CD4-positive, CD25-positive, alpha-beta regulatory T cell (primary cell): ENCODE measurements around the gene PLA2G1B. TPM values are rescaled to one million over a fixed set of nuclear protein-coding genes. Genes with fewer than 3 reads are reported as not detected.

Experiments used
- ATAC-seq, 2 donors: fragments of 150-1000 bp; cut with Tn5 transposase; one replicate each; pipeline ENCODE4 v1.10.0; 2021; ENCODE audit warnings: low read depth in 2 of 2, moderate number of reproducible peaks in 2 of 2, moderate library complexity in 1 of 2
- DNase-seq, 3 donors: peaks; one replicate each; pipeline versions ENCODE4 v3.0.0 to v3.0.0-alpha.2; 2012 to 2022; ENCODE audit warnings: mixed read lengths in 1 of 3
- H3K27ac ChIP-seq: one replicate; pipeline ENCODE4 v1.7.0; 2013; ENCODE audit warnings: mild to moderate bottlenecking, low read length; ENCODE audit not compliant: insufficient read depth, poor library complexity, severe bottlenecking
- H3K27me3 ChIP-seq: one replicate; pipeline ENCODE4 v1.7.0; 2013; ENCODE audit warnings: low read length; ENCODE audit not compliant: control insufficient read depth, insufficient read depth
- H3K36me3 ChIP-seq: one replicate; pipeline ENCODE4 v1.7.0; 2013; ENCODE audit warnings: mild to moderate bottlenecking, low read length, moderate library complexity; ENCODE audit not compliant: control insufficient read depth, insufficient read depth
- H3K4me1 ChIP-seq: 2 replicates; pipeline ENCODE4 v1.7.0; 2013; ENCODE audit warnings: mild to moderate bottlenecking, low read length; ENCODE audit not compliant: insufficient read depth, control insufficient read depth, poor library complexity, severe bottlenecking
- H3K4me3 ChIP-seq: one replicate; pipeline ENCODE4 v1.7.0; 2013; ENCODE audit warnings: low read depth, mild to moderate bottlenecking, low read length, moderate library complexity
- H3K9me3 ChIP-seq, 2 experiments: 1 replicate in 1 of 2; 2 replicates in 1 of 2; pipeline ENCODE4 v1.7.0; 2013; ENCODE audit warnings: low read length in 2 of 2, mild to moderate bottlenecking in 1 of 2, moderate library complexity in 1 of 2; ENCODE audit not compliant: control insufficient read depth in 2 of 2
- H3K27ac Mint-ChIP-seq, 3 donors: one replicate each; pipeline ENCODE4 v1.8.0; 2020 to 2022; ENCODE audit warnings: mild to moderate bottlenecking in 3 of 3, mixed read lengths in 3 of 3, moderate library complexity in 2 of 3
- H3K27me3 Mint-ChIP-seq: one replicate; pipeline ENCODE4 v1.8.0; 2022; ENCODE audit warnings: mild to moderate bottlenecking, mixed read lengths
- H3K36me3 Mint-ChIP-seq: one replicate; pipeline ENCODE4 v1.8.0; 2020; ENCODE audit warnings: mixed read lengths
- H3K4me1 Mint-ChIP-seq, 4 donors: one replicate each; pipeline ENCODE4 v1.8.0; 2020 to 2022; ENCODE audit warnings: mixed read lengths in 4 of 4, mild to moderate bottlenecking in 1 of 4
- H3K4me3 Mint-ChIP-seq, 4 donors: one replicate each; pipeline ENCODE4 v1.8.0; 2020 to 2022; ENCODE audit warnings: mild to moderate bottlenecking in 4 of 4, mixed read lengths in 4 of 4, moderate library complexity in 3 of 4
- H3K9me3 Mint-ChIP-seq, 7 donors: one replicate each; pipeline ENCODE4 v1.8.0; 2020 to 2022; ENCODE audit warnings: mixed read lengths in 7 of 7, mild to moderate bottlenecking in 3 of 7, moderate library complexity in 2 of 7
- polyA plus RNA-seq, 4 donors: library from polyadenylated mRNA; unstranded; fragments of 300-500 nt; fragmentation: Illumina TruSeq; gene quantifications; one replicate each; pipeline ENCODE4 v1.2.3, GENCODE V29; 2021
- total RNA-seq: library from RNA; stranded (reverse); gene quantifications from one replicate; pipeline ENCODE4 v1.2.3, GENCODE V29; 2022

The PLA2G1B gene
- total and polyA plus RNA-seq, 5 donors from 2014 or later = 0.44 TPM; not detected in 4

DNA sequence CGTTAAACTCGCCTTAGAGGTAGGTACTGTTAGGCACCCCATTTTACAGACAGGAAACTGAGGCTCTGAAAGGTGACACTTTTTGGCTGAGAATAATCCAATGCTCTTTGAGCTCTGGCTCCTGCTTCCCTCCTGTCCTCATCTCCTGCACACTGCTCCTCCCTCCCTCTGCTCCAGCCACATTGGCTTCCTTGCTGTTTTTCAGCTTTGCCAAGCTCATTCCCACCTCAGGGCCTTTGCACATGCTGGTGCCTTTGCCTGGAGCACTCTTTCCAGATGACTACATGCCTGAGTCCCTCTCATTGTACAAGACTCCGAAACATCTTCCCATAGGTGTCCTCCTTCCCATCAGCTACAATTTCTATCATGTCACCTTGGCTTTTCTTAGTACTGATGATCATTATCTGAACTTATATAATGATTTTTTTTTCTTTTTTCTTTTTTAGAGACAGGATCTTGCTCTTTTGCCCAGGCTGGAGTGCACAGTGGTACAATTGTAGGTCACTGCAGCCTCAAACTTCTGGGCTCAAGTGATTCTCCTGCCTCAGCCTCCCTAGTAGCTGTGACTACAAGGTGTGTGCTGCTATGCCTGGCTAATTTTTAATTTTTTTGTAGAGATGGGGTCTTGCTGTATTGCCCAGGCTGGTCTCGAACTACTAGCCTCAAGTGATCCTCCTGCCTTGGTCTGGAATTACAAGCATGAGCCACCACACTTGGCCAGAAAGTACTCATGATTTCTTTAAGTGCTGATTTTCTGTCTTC, 26.2 kb upstream of the PLA2G1B start:
- DNase-seq (no peak), ATAC-seq (no peak)
- Histone ChIP-seq H3K4me3 (no peak overlapping the region), H3K36me3 (no peaks in the 10 kb centered on the region), H3K9me3 (no peaks in the 10 kb centered on the region), H3K27ac (no peak overlapping the region), H3K4me1 (no peaks in the 10 kb centered on the region), H3K27me3 (peaks cover 4% of the 10 kb centered on the region)
- Mint-ChIP-seq H3K36me3 (no peaks in the 10 kb centered on the region), H3K27me3 (peaks cover 34% of the 10 kb centered on the region), H3K9me3 (peaks cover 0 to 3% (median 0%) of the 10 kb centered on the region in 7 donors), H3K27ac (no peak overlapping the region), H3K4me3 (peak overlapping the region in 1 of 4 donors; percentile 27), H3K4me1 (peaks cover 0 to 4% (median 0%) of the 10 kb centered on the region in 4 donors)

DNA sequence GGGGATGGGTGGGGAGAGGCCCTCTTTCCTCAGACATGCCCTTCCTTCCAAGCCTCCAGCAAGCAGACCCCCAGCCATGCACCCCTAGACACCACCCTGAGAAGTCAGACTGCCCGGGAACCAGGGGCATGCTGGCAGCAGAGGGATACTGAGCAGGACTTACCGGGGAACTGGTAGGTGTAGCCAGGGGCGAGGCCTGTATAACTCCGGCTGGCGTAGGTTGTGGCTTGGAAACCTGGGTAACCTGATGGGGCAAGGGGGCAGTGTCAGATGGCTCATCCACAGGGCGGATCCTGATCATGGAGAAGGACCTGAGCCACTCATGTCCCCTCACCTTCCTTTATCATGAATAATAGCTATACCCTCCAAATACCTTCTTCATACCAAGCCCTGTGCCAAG, 25.6 kb upstream of the PLA2G1B start:
- Mint-ChIP-seq H3K36me3 (no peaks in the 10 kb centered on the region), H3K4me1 (peaks cover 0 to 4% (median 0%) of the 10 kb centered on the region in 4 donors), H3K4me3 (no peak overlapping the region), H3K9me3 (peaks cover 0 to 3% (median 0%) of the 10 kb centered on the region in 7 donors), H3K27ac (no peak overlapping the region), H3K27me3 (peaks cover 31% of the 10 kb centered on the region)
- Histone ChIP-seq H3K4me1 (no peaks in the 10 kb centered on the region), H3K27ac (no peak overlapping the region), H3K4me3 (no peak overlapping the region), H3K36me3 (no peaks in the 10 kb centered on the region), H3K27me3 (peaks cover 3% of the 10 kb centered on the region), H3K9me3 (no peaks in the 10 kb centered on the region)
- ATAC-seq (no peak), DNase-seq (no peak)

DNA sequence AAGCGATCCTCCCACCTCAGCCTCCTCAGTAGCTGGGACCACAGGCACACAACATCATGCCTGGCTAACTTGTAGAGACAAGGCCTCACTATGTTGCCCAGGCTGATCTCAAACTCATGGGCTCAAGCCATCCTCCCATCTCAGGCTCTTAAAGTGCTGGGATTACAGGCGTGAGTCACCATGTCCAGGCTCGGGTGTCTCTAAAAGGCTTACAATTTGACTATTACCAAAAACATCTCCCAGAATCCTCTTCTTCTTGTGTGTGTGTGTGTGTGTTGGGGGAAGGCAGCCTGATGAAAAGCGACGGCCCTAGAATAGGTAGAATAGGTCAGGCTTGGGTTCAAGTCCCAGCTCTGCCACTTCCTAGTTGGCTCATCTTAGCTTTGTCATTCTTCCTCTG, 24.5 kb upstream of the PLA2G1B start:
- ATAC-seq (no peak), DNase-seq (no peak)
- Histone ChIP-seq H3K9me3 (no peaks in the 10 kb centered on the region), H3K4me1 (no peaks in the 10 kb centered on the region), H3K36me3 (no peaks in the 10 kb centered on the region), H3K27me3 (no peaks in the 10 kb centered on the region), H3K4me3 (no peak overlapping the region), H3K27ac (no peak overlapping the region)
- H3K27ac Mint-ChIP-seq = no peak overlapping the region
- H3K36me3 Mint-ChIP-seq = no peaks in the 10 kb centered on the region
- H3K27me3 Mint-ChIP-seq = peaks cover 27% of the 10 kb centered on the region
- H3K9me3 Mint-ChIP-seq = peaks cover 0 to 3% (median 0%) of the 10 kb centered on the region in 7 donors
- no peak overlapping the region for H3K4me3 Mint-ChIP-seq
- H3K4me1 Mint-ChIP-seq = peaks cover 0 to 4% (median 0%) of the 10 kb centered on the region in 4 donors

DNA sequence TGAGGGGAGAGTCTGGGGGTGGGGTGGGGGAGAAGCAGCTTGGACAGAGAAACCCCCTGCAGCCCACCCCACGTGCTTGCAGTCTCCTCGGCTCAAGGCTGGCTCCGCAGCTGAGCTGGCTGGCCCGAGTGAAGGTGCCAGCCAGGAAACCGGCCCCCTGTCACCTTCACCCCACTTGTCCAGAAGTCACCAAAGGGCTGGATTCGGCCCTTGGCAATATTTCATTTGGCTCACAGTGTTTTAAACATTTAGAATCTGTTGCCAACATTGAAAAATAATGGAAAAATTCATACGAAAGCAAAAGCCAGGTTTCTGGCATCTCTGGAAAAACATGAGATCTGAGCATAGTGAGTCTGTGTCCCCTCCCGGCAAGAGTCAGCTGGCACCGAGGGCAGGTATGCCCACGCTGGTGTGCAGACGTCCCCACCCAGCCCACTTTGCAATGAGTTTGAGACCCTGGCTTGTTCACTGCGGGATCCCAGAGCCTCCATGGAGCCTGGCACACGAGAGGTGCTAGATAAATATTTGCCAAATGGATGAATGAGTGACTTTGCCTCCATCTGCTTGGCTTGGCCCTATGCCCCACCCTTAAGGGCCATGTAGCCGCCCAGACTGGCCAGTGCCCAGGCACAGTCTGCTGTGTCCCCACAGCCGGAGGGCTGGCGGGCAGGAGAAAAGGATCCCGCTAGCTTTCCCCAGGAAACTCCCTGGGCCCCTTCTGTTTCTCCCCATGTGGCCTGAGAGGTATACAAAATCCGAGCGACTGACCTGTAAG, 23.2 kb upstream of the PLA2G1B start:
- Histone ChIP-seq H3K4me1 (no peaks in the 10 kb centered on the region), H3K36me3 (no peaks in the 10 kb centered on the region), H3K27me3 (no peaks in the 10 kb centered on the region), H3K9me3 (no peaks in the 10 kb centered on the region), H3K27ac (no peak overlapping the region), H3K4me3 (no peak overlapping the region)
- H3K4me3 Mint-ChIP-seq = no peak overlapping the region
- H3K4me1 Mint-ChIP-seq = no peaks in the 10 kb centered on the region
- H3K27ac Mint-ChIP-seq = no peak overlapping the region
- H3K36me3 Mint-ChIP-seq = no peaks in the 10 kb centered on the region
- H3K9me3 Mint-ChIP-seq = peaks cover 0 to 3% (median 0%) of the 10 kb centered on the region in 7 donors
- ATAC-seq (no peak), DNase-seq (no peak)
- H3K27me3 Mint-ChIP-seq = peaks cover 30% of the 10 kb centered on the region

DNA sequence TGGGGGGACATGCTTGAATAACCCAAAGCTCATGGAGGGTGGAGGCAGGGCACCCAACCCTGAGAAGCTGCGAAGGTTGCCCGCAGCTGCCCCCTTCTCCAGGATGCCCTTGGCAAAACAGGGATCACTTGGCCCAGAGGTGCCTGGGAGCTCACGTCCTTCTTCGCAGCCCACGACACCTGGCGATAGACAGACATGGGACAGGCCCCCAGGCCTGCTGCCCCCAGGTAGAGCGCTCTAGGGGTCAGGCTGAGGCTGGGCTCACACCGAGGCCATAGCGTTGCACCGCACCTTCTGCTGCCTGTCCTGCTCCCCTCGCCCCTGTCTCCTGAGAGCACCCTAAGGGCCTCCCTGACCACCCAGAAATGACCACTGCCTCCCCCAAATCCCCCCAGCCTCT, 20.2 kb upstream of the PLA2G1B start:
- no peaks in the 10 kb centered on the region for H3K27me3 ChIP-seq
- Mint-ChIP-seq H3K4me3 (no peak overlapping the region), H3K27ac (no peak overlapping the region), H3K36me3 (no peaks in the 10 kb centered on the region), H3K9me3 (peaks cover 0 to 2% (median 0%) of the 10 kb centered on the region in 7 donors), H3K4me1 (no peaks in the 10 kb centered on the region), H3K27me3 (peaks cover 24% of the 10 kb centered on the region)
- DNase-seq (no peak), ATAC-seq (no peak)
- H3K9me3 ChIP-seq = no peaks in the 10 kb centered on the region
- no peak overlapping the region for H3K27ac ChIP-seq
- H3K4me3 ChIP-seq = no peak overlapping the region
- no peaks in the 10 kb centered on the region for H3K36me3 ChIP-seq
- H3K4me1 ChIP-seq = no peaks in the 10 kb centered on the region

DNA sequence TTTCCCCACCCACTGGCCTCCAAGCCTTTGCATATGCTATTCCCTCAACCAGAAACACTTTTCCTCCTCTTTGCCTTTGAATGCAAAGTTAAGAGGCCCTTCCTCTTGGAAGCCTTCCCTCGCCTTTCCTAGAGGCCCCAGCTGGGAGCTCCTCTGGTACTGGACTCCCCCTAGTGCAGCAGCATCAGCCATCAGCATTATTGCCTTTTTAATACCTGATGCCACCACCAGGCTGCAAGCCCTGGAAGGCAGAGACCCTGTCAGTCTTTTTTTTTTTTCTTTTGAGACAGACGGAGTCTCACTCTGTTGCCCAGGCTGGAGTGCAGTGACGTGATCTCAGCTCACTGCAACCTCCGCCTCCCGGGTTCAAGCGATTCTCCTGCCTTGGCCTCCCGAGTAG, 19.1 kb upstream of the PLA2G1B start:
- H3K4me1 ChIP-seq = no peaks in the 10 kb centered on the region
- H3K36me3 Mint-ChIP-seq = no peaks in the 10 kb centered on the region
- DNase-seq (no peak), ATAC-seq (no peak)
- H3K9me3 Mint-ChIP-seq = peaks cover 0 to 1% (median 0%) of the 10 kb centered on the region in 7 donors
- H3K36me3 ChIP-seq = no peaks in the 10 kb centered on the region
- peaks cover 24% of the 10 kb centered on the region for H3K27me3 Mint-ChIP-seq
- no peak overlapping the region for H3K27ac ChIP-seq
- peak overlapping the region in 1 of 3 donors; percentile 74 for H3K27ac Mint-ChIP-seq
- no peak overlapping the region for H3K4me3 ChIP-seq
- no peaks in the 10 kb centered on the region for H3K9me3 ChIP-seq
- H3K4me1 Mint-ChIP-seq = no peaks in the 10 kb centered on the region
- no peak overlapping the region for H3K4me3 Mint-ChIP-seq
- no peaks in the 10 kb centered on the region for H3K27me3 ChIP-seq

DNA sequence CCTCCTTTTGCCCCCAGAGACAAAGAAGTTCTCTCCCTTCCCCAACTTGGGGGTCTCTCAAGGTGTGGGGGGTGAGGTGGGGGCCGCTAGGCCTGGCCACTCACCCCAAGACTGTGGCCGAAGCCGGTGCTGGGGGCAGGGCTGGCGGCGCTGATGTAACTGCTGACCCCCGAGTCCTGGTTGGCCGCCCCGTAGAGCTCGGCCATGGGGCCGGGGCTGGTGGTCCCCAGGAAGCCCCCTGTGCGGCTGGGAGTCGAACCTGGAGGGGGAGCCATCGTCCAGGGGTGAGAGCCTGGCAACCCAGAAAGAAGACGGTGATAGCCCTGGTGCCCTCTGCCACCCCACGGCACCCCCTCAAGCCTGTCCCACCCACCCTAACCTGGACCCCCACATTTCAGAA, 18.5 kb upstream of the PLA2G1B start:
- Mint-ChIP-seq H3K4me1 (no peaks in the 10 kb centered on the region), H3K4me3 (no peak overlapping the region), H3K27me3 (peaks cover 24% of the 10 kb centered on the region), H3K27ac (no peak overlapping the region), H3K36me3 (no peaks in the 10 kb centered on the region), H3K9me3 (peaks cover 0 to 1% (median 0%) of the 10 kb centered on the region in 7 donors)
- DNase-seq (no peak), ATAC-seq (no peak)
- no peaks in the 10 kb centered on the region for H3K27me3 ChIP-seq
- H3K4me1 ChIP-seq = no peaks in the 10 kb centered on the region
- H3K27ac ChIP-seq = no peak overlapping the region
- H3K36me3 ChIP-seq = no peaks in the 10 kb centered on the region
- no peak overlapping the region for H3K4me3 ChIP-seq
- no peaks in the 10 kb centered on the region for H3K9me3 ChIP-seq
